ENCODE results near the gene ARF6. TPM values are rescaled to one million over a fixed set of nuclear protein-coding genes. Genes with fewer than 3 reads are reported as not detected.

ARF6 gene
- polyA plus RNA-seq, 1 of the 3 experiments (the other 2 are of a cell fraction): 45.2 TPM

- Histone ChIP-seq H3K79me2 (ENCODE audit: insufficient read depth) (no peaks in the 10 kb centered on the region), H3F3A (replicated peaks; ENCODE audit: insufficient read depth) (no peaks in the 10 kb centered on the region), H3K4me2 (no peak overlapping the region), H4K20me1 (ENCODE audit: insufficient read depth) (no peaks in the 10 kb centered on the region), H3K9me2 (no peaks in the 10 kb centered on the region), H2AFZ (ENCODE audit: low read depth) (no peak overlapping the region), H3K4me1 (ENCODE audit: control insufficient read depth in 1 of 2, insufficient read depth in 2 of 2, low read depth in 1 of 2, low read length in 1 of 2) (peaks cover 0 to 8% of the 10 kb centered on the region in 2 experiments; a peak in 1 of 4 replicates), H3K27me3 (ENCODE audit: insufficient read depth) (no peaks in the 10 kb centered on the region), H3K4me3 (ENCODE audit: low read depth in 2 of 2, low read length in 1 of 2) (no peak overlapping the region), H3K9ac (no peak overlapping the region), H3K27ac (ENCODE audit: low read depth in 2 of 2, low read length in 1 of 2) (no peak overlapping the region), H3K36me3 (replicated peaks in 1 of 2; ENCODE audit: control insufficient read depth in 1 of 2, insufficient read depth in 2 of 2, low read length in 1 of 2) (no peaks in the 10 kb centered on the region), H3K9me3 (no peaks in the 10 kb centered on the region)
- POLR2A ChIA-PET: no interaction called here
- DNase-seq: no peak
- TF ChIP-seq EZH2phosphoT487 (IDR thresholded peaks at IDR 0.05; ENCODE audit: borderline replicate concordance, low read depth) (no peak), MXI1 (IDR thresholded peaks at IDR 0.05; ENCODE audit: low read depth, low read length) (no peak), TEAD4 (IDR thresholded peaks at IDR 0.05; ENCODE audit: borderline replicate concordance, insufficient read depth) (no peak), RXRA (IDR thresholded peaks at IDR 0.05; ENCODE audit: borderline replicate concordance, low read depth) (no peak), SMC3 (IDR thresholded peaks at IDR 0.05; ENCODE audit: low read depth, low read length) (no peak), JUND (IDR thresholded peaks at IDR 0.05) (no peak), RCOR1 (IDR thresholded peaks at IDR 0.05; ENCODE audit: low read length) (no peak), ELF1 (IDR thresholded peaks at IDR 0.05) (no peak), IRF3 (IDR thresholded peaks at IDR 0.05; ENCODE audit: low read depth, low read length) (no peak)
- CTCF ChIA-PET: no interaction called here
- WGBS (ENCODE audit: low lambda C conversion rate): 75% methylated on average over 3 of the region's 3 CpGs
Measured at GRCh38 chr14:49919825-49920659, 27.2 kb downstream of the ARF6 start.

- Histone ChIP-seq H3K36me3 (replicated peaks in 1 of 2; ENCODE audit: control insufficient read depth in 1 of 2, insufficient read depth in 2 of 2, low read length in 1 of 2) (no peaks in the 10 kb centered on the region), H3K9me3 (no peaks in the 10 kb centered on the region), H3K9me2 (no peaks in the 10 kb centered on the region), H3K27ac (ENCODE audit: low read depth in 2 of 2, low read length in 1 of 2) (no peak overlapping the region), H3K27me3 (ENCODE audit: insufficient read depth) (no peaks in the 10 kb centered on the region), H3F3A (replicated peaks; ENCODE audit: insufficient read depth) (no peaks in the 10 kb centered on the region), H2AFZ (ENCODE audit: low read depth) (no peak overlapping the region), H3K79me2 (ENCODE audit: insufficient read depth) (no peaks in the 10 kb centered on the region), H3K4me2 (no peak overlapping the region), H4K20me1 (ENCODE audit: insufficient read depth) (no peaks in the 10 kb centered on the region), H3K4me3 (ENCODE audit: low read depth in 2 of 2, low read length in 1 of 2) (no peak overlapping the region), H3K9ac (no peak overlapping the region), H3K4me1 (ENCODE audit: control insufficient read depth in 1 of 2, insufficient read depth in 2 of 2, low read depth in 1 of 2, low read length in 1 of 2) (no peaks in the 10 kb centered on the region; a peak in 1 of 4 replicates)
- ChIA-PET CTCF (no interaction called here), POLR2A (no interaction called here)
- DNase-seq: no peak
- 94% methylated on average over 2 of the region's 2 CpGs for WGBS (ENCODE audit: low lambda C conversion rate)
- TF ChIP-seq GATA2 (CRISPR knock-in tag; IDR thresholded peaks at IDR 0.05) (no peak), TEAD4 (IDR thresholded peaks at IDR 0.05; ENCODE audit: borderline replicate concordance, insufficient read depth) (no peak), FOSL2 (IDR thresholded peaks at IDR 0.05; ENCODE audit: borderline replicate concordance, low read depth) (no peak), NFIC (IDR thresholded peaks at IDR 0.05; ENCODE audit: borderline replicate concordance) (no peak), SIN3A (IDR thresholded peaks at IDR 0.05; ENCODE audit: borderline replicate concordance, low read depth, low read length) (no peak), RAD21 (IDR thresholded peaks at IDR 0.05; ENCODE audit: low read length) (no peak), POLR2AphosphoS5 (IDR thresholded peaks at IDR 0.05; ENCODE audit: low read depth, low read length) (no peak), MEF2A (IDR thresholded peaks at IDR 0.05; ENCODE audit: borderline replicate concordance, low read depth) (no peak), SMC3 (IDR thresholded peaks at IDR 0.05; ENCODE audit: low read depth, low read length) (no peak), USF1 (IDR thresholded peaks at IDR 0.05; ENCODE audit: borderline replicate concordance, low read depth) (no peak), REST (IDR thresholded peaks at IDR 0.05; ENCODE audit: low read depth, low read length) (no peak), ZBTB33 (IDR thresholded peaks at IDR 0.05; ENCODE audit: borderline replicate concordance, low read depth) (no peak)
Measured at GRCh38 chr14:49920935-49921334, 28.1 kb downstream of the ARF6 start.
